LNCaP clone FGC (cell line): ENCODE results near the gene CACNB2.

Experiments
- DNase-seq: peaks from one replicate; pipeline ENCODE4 v3.0.0-alpha.2; 2011; ENCODE audit warnings: low read depth
- H3K4me3 ChIP-seq: 2 replicates; pipeline ENCODE4 v1.5.1; 2011; ENCODE audit warnings: mild to moderate bottlenecking, low read depth, low read length, control low read depth
- TF ChIP-seq, protein P1 (sequence below): IDR thresholded peaks from 2 replicates; pipeline ENCODE4 v1.5.1; 2012; ENCODE audit warnings: mild to moderate bottlenecking; ENCODE audit not compliant: control insufficient read depth, insufficient read depth; ENCODE audit errors: extremely low read depth

Gene CACNB2

GRCh38 chr10:18216482-18216881, 76.3 kb downstream of the CACNB2 start:
- no peak for DNase-seq
- no peak overlapping the region for H3K4me3 ChIP-seq

GRCh38 chr10:18217577-18217976, 77.4 kb downstream of the CACNB2 start:
- no peak for DNase-seq
- TF ChIP-seq, protein P1, sequence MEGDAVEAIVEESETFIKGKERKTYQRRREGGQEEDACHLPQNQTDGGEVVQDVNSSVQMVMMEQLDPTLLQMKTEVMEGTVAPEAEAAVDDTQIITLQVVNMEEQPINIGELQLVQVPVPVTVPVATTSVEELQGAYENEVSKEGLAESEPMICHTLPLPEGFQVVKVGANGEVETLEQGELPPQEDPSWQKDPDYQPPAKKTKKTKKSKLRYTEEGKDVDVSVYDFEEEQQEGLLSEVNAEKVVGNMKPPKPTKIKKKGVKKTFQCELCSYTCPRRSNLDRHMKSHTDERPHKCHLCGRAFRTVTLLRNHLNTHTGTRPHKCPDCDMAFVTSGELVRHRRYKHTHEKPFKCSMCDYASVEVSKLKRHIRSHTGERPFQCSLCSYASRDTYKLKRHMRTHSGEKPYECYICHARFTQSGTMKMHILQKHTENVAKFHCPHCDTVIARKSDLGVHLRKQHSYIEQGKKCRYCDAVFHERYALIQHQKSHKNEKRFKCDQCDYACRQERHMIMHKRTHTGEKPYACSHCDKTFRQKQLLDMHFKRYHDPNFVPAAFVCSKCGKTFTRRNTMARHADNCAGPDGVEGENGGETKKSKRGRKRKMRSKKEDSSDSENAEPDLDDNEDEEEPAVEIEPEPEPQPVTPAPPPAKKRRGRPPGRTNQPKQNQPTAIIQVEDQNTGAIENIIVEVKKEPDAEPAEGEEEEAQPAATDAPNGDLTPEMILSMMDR = no peak
- no peak overlapping the region for H3K4me3 ChIP-seq

More at GRCh38 chr10:18216482-18216881, 76.3 kb downstream of the CACNB2 start:
- TF ChIP-seq, protein P1 = peak; percentile 75

DNA sequence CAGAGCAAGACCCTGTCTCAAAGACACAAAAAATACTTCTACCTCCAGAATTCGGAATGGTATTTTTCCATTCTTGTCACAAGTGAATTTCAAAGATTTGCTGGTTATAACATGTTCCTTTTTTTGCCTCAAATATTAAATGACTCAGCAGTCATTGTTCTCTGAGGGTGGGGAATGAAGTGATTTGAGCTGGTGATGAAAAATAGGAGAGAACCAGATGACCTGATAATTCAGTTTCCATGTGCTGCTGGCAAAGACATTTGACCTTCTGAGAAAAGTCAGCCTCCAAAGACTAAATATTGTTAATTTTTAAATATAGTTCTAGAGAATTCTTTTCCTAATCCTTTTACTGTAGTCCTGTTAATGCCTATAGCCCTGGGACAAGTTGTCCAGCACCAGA, 78.9 kb downstream of the CACNB2 start:
- DNase-seq = no peak
- TF ChIP-seq, protein P1 = no peak

DNA sequence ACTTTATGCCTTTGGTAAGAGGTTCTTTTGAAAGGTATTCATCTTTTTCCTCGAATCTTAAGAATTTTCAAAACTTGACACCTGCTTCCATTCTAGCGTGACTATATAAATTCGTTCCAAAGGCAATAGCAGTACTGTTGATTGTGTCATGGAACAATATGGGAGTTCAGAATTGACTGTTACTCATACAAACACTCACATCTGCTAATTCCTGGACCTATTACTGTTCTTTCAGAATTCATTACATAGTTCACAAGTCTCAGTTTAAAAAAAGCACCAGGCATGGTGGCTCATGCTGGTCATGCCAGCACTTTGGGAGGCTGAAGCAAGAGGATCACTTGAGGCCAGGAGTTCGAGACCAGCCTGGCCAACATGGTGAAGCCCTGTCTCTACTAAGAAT, 80.9 kb downstream of the CACNB2 start:
- DNase-seq = no peak
- no peak overlapping the region for H3K4me3 ChIP-seq
- TF ChIP-seq, protein P1 = no peak

More for the DNA sequence above, 78.9 kb downstream of the CACNB2 start:
- no peak overlapping the region for H3K4me3 ChIP-seq

DNA sequence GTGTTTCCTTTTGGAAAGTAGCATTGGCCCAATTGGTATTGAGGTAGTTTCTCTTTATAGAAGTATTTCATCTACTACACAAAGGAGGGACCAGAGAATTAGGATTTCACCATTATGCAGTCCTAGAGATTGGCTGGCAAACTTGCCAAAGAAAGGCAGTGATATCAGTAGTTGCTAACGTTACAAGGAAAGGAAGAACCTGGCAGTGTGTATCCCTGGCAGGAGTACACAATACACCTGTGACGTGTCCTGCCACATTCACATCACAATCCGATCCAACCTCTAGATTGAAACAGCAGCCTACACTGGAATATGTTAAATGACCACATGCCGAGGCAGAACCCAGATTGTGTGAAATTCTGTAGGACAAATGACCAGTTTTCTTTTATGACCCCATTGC, 81.7 kb downstream of the CACNB2 start:
- no peak for DNase-seq
- no peak overlapping the region for H3K4me3 ChIP-seq
- TF ChIP-seq, protein P1 = no peak

DNA sequence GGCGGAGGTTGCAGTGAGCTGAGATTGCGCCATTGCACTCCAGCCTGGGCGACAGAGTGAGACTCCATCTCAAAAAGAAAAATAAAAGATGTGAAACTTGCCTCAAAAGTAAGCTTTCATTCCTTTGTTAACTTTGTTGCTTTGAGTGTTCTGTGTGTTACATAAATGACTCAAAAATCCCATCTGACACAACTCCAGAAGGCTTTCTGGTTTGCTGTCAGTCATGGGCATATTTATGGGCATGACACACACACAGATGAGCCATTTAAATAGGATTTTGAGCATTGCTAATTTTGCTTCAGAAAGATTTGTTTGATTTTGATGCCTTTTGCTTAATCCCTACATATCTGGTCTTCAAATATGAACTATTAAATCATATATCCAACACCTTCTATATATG, 82.6 kb downstream of the CACNB2 start:
- no peak overlapping the region for H3K4me3 ChIP-seq
- TF ChIP-seq, protein P1 = no peak
- no peak for DNase-seq

GRCh38 chr10:18223898-18224297, 83.7 kb downstream of the CACNB2 start:
- no peak for DNase-seq
- TF ChIP-seq, protein P1 = no peak
- H3K4me3 ChIP-seq = no peak overlapping the region
